ENCODE measurements around the gene PTMS. TPM values are rescaled to one million over a fixed set of nuclear protein-coding genes. Genes with fewer than 3 reads are reported as not detected.

PTMS gene
- total RNA-seq, 1 donor from 2014 or later: 352 TPM

DNA sequence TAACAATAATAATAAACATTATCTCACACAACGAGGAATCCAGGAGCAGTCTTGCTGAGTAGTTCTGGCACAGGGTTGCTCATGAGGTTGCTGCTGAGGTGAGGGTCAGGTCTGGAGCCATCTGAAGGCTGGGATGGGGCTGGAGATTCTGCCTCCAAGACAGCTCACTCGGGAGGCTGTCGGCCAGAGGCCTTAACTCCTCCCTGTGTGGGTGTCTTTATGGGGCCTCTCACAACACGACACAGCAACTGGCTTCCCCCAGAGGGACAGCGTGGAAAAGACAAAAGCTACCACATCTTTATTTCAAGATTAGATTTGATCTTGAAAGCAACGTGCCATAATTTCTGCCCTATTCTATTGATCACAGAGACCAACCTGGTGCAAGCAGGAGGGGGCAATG lies 16.0 kb downstream of the PTMS start:
- DNase-seq (ENCODE audit: low spot score) (no peak), ATAC-seq (no peak)
- intact Hi-C loops (cut with DNase I): no loop called here

DNA sequence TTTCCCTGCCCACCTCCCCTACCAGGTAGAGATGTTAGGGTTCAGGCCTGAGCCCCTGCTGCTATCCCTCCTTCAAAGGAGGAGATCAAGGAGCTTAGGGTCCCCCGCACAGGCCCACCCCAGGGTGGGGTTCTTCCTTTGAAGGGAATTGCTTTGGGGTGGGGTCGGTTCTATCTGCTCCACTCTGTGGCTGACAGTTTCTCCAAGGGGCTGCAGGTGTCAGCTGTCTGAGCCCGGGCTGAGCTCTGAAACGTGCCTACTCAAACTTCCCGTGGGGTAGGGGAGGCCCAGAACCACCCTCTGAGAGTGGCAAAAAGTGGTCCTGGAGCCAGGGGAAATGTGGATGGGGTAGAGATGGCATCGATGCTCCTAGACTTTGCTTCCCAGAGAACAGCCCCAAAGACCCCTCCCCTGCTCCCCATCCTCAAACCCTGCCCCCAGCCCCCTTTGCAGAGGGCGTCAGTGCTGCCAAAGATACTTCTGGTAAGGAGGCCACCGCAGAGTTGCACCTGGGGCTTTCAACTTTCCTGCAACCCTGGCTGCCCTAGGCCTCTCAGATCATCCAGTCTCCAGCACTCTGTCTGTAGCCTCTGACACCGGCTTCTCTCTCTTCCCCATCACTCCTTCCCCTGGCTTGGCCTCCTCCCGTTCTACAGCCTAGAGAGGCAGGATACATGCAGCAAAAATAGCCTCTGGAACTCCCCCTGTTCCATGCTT lies 16.8 kb downstream of the PTMS start:
- DNase-seq (ENCODE audit: low spot score): no peak
- no peak for ATAC-seq
- intact Hi-C loops (cut with DNase I): no loop called here

DNA sequence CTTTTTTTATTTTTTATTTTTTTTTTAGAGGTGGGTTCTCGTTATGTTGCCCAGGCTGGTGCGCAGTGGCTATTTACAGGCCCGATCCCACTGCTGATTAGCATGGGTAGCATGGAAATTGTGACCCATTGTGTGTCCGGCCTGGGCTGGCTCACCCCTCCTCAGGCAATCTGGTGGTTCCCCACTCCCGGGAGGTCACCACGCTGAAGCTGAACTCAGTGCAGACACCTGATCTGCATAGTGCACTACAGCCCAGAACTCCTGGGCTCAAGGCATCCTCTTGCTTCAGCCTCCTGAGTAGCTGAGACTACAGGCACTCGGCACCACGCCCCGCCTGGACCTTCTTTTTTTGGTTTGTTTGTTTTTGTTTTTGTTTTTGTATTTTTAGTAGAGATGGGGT lies 17.7 kb downstream of the PTMS start:
- intact Hi-C loops (cut with DNase I): no loop called here
- DNase-seq (ENCODE audit: low spot score): no peak
- no peak for ATAC-seq

DNA sequence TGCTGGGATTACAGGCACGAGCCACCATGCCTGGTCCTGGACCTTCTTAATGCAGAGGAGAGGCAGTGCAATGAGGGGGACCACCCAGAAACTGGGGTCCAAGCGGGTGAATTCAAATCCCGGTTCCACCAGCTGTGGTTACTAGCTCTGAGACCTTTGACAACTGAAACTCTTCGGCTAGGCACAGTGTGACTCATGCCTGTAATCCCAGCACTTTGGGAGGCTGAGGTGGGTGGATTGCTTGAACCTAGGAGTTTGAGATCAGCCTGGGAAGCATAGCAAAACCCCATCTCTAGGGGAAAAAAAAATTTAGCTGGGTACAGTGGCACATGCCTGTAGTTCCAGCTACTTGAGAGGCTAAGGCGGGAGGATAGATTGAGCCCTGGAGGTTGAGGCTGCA lies 18.1 kb downstream of the PTMS start:
- ATAC-seq (no peak), DNase-seq (ENCODE audit: low spot score) (no peak)
- intact Hi-C loops (cut with DNase I): no loop called here

DNA sequence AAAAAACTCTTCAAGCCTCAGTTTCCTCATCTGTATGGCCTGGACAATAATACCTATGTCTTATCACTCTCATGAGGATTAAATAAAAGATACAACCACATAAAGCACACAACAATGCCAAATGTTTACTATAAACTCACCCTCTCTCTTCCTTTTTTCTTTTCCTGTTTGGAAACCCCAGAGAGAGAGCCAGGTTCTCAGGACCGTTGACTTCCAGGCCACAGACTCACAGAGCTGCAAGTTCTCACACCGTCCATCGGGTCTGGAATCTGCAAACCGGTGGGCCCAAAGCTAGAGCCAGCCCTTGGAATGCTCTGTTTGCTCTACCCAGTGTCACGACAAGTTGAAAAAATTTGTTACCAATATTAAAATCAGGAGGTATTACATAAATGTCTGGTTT lies 18.6 kb downstream of the PTMS start:
- ATAC-seq (no peak), DNase-seq (ENCODE audit: low spot score) (no peak)
- intact Hi-C loops (cut with DNase I): no loop called here

DNA sequence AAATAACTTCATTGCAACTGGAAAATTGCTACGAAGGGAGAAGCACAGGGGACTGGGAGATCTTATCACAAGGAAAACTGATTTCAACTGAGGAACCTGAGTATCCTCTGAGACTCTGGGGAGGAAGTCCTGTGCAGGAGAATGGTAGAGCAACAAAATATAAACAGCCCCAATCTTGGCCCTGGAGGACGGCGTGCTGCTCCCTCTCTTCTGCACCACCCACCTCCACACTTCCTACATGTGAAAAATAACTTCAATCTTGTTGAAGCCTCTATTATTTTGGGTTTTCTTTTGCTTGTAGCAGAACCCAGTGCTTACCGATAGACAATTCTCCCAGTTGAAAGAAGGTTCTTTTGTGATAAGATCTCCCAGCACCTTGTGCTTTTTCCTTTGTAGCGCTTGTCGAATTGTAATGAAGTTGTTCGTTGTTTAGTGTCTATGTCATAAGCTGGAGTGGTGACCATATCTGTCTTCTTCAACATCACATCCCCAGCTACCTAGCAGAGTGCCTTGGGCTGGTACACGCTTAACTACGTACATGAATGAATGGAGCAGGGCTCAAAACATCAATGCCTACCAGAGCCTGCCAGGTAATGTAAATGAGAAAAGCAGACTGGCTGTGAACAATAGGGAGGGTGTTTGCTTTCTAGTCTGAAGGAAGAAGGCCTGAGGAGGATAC lies 20.4 kb downstream of the PTMS start:
- intact Hi-C loops (cut with DNase I): no loop called here
- ATAC-seq: no peak

DNA sequence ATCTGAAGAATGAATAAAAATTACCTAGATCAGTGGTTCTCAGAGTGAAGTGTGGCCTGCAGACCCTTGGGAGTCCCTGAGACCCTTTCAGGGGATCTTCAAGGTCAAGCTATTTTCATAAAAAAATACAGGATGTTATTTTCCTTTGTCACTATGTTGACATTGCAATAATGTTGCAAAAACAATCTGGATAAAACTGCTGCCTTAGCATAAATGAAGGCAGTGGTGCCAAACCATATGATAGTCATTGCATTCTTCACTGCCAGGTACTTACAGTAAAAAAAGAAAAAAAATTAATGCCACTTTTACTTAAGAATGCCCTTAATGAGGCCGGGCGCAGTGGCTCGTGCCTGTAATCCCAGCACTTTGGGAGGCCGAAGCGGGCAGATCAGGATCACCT lies 21.1 kb downstream of the PTMS start:
- intact Hi-C loops (cut with DNase I): no loop called here
- DNase-seq (ENCODE audit: low spot score): no peak
- no peak for ATAC-seq

More for the DNA sequence above, 20.4 kb downstream of the PTMS start:
- DNase-seq (ENCODE audit: low spot score): no peak

DNA sequence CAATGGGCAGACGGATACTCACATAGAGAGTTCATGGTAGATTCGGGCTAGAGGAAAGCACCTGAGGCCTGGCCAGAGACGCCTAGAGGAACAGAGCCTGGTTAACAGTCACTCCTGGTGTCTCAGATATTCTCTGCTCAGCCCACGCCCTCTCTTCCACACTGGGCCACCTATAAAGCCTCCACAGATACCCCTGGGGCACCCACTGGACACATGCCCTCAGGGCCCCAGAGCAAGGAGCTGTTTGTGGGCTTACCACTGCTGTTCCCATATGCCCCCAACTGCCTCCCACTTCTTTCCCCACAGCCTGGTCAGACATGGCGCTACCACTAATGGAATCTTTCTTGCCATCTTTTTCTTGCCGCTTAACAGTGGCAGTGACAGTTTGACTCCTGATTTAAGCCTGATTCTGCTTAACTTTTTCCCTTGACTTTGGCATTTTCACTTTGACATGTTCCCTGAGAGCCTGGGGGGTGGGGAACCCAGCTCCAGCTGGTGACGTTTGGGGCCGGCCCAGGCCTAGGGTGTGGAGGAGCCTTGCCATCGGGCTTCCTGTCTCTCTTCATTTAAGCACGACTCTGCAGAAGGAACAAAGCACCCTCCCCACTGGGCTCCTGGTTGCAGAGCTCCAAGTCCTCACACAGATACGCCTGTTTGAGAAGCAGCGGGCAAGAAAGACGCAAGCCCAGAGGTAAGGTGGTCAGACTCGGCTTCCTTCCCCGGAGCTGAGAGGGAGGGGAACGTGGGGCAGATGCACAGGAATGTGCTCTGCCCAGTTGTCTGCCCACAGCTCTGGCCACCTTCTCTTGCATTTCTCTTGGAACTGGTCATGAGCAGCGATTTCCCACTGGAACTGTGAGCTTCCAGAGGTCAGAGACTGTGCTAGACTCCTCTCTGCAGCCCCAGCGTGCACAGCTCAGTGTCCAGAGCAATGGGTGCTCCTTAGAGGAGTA lies 23.1 kb downstream of the PTMS start, which contains the start of gene CD4:
TSS of gene CD4 (plus strand) at position 557 of the 953 bp plus-strand sequence. CDS start 10,611 bp downstream, outside the sequence.
- intact Hi-C loops (cut with DNase I): no loop called here
- ATAC-seq (peak; percentile 77), DNase-seq (ENCODE audit: low spot score) (no peak)

DNA sequence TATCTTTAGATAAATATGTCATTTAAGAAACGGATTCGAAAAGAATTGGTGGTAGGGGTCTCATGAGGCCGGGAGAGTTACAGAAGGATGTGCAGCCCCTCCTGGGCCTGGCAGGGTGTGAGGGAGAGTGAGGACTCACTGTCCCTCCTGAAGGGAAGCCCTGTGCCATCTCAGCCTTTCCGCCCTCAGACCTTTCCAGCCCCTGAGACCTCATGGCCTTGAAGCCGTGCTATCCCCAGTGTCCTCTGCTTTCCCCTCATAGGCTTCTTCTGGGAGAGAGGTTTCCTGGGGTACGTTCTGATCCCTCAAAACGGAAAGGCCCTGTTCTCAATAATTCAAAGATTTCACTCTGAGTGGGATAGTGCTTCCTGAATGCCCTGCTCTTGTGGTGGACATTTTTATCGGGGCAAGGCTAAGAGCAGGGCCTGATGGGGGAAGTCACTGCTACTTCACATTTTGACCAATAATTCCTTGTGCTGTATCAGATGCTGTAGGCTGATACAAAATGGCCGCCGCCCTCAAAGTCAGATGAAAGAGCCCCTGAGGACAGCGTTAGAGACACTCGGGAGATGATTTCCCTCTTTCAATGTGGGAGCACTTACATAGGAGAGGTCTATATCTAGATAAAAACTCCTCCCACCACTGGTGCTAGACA lies 24.5 kb downstream of the PTMS start:
- DNase-seq (ENCODE audit: low spot score) (no peak), ATAC-seq (no peak)
- intact Hi-C loops (cut with DNase I): no loop called here

DNA sequence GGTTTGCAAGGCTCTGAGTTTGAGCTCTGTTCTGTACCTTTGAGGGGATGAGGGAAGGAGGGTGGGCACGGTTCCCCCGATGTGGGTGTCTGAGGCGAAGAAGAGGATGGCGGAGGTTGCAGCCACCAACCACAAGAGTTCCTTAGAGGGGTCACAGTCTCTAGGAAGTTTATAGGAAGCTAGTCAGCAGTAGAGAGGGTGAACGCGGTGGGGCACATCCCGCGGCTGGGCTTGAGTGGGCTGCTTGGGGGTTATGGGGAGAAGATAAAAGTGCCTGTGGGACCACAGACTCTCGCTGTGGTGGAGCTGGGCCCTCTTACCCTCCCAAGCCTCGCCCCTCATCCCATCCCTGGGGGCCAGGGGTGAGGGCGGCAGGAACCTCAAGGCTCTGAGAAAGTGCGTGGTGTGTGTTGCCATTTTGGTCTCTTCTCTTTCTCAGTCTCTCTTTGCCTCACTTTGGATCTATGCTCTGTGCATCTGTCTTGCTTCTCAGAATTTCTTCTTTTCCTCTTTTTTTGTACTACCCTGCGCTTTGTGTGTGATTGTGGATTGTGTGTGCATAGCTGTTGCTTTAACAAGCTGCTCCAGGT lies 25.9 kb downstream of the PTMS start:
- DNase-seq (ENCODE audit: low spot score) (no peak), ATAC-seq (no peak)
- intact Hi-C loops (cut with DNase I): no loop called here

DNA sequence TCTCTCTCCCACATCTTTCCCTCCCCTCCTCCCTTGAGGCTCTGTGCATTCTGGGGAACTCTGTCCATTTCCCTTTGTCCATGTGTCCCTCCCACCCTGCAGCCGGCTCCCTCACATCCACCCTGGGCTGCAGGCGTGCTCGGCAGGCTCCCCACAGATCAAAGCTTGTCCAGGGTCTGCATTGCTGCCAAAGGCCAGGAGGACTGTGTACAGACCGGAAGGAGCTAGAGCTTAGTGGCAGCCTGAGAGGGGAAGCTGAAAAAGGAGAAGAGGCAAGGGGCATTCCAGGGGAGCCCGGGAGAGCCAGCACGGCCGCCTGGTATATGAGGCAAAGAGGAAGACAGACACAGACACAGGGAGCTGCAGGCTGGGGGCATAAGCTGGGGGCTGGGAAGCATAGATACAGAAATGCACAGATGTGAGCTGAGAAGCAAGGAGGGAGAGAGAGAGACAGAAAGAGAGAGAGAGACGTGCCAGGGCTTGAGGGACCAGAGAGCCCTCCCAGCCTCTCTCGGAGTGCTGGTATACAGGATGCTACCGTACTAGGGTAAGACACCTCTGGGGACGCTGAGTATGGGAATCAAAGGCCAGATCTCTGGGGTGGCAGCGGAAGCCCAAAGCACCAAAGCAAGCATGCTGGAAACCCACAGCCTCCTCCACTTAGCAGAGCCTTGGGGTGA lies 26.5 kb downstream of the PTMS start:
- intact Hi-C loops (cut with DNase I): no loop called here
- DNase-seq (ENCODE audit: low spot score): no peak
- ATAC-seq: peak; percentile 78

DNA sequence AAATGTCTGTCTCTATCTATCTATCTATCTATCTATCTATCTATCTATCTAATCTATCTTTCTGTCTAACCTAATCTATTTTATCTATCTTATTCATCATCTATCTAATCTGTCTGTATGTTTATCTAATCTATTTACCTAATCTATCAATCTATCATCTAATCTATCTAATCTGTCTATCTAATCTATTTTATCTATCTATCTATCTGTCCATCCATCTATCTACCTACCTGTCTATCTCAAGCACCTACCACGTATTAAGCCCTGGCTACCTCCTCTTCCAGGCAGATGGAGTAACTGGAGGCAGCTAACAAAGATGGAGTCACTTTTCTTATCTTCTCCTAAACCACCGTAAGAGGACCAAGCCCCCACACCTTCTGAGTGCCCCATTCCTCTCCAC lies 28.9 kb downstream of the PTMS start:
- intact Hi-C loops (cut with DNase I): no loop called here
- no peak for DNase-seq (ENCODE audit: low spot score)
- ATAC-seq: no peak

DNA sequence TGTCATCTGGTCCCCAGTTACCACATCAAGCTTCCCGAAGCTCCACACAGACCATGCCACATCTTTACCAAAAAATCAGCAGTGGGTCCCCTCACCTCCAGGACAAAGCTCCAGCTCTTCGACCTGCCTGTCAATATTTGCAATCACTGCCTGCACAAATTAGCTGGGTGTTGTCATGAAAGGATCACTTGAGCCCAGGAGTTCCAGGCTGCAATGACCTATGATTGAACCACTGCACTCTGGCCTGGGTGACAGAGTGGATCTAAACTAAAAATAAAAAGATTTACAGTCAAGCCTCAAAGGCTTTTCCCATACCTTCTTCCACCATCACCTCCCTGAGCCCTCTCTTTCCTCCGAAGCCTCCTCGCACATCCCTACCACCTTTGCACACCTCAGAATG lies 30.4 kb downstream of the PTMS start:
- intact Hi-C loops (cut with DNase I): no loop called here
- ATAC-seq: no peak
- DNase-seq (ENCODE audit: low spot score): no peak

DNA sequence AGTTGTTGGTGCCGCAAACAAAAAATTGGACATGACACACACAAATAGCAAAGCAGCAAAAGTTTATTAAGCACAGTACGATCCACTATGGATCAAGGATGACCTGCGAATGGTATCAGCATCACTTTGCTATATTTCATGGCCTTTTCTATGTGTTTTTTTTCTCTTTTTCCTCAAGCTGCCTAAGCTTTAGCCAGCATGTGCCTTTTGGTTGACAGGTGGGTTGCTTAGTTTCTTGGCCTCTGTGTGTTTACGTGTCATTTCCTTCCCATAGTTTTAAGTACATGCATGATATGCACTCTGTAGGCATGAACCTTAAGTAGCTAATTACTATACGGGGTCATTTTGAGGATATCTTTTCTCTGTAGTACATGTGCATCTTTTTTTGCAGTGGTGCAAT lies 33.0 kb downstream of the PTMS start:
- intact Hi-C loops (cut with DNase I): no loop called here
- no peak for DNase-seq (ENCODE audit: low spot score)
- ATAC-seq: no peak

DNA sequence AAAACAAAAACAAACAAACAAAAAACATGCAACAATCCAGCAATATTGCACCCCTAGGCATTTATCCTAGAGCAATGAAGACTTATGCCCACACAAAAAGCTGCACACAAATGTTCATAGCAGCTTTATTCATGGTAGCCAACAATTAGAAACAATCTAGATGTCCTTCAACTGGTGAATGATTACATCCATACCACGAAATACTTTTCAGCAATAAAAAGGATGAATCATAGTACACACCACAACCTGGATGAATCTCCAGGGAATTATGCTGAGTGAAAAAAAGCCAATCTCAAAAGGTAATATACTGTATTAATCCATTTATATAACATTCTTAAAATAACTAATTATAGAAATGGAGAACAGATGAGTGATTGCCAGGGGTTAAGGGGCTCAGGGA lies 41.0 kb downstream of the PTMS start:
- DNase-seq (ENCODE audit: low spot score) (no peak), ATAC-seq (no peak)
- intact Hi-C loops (cut with DNase I): no loop called here

DNA sequence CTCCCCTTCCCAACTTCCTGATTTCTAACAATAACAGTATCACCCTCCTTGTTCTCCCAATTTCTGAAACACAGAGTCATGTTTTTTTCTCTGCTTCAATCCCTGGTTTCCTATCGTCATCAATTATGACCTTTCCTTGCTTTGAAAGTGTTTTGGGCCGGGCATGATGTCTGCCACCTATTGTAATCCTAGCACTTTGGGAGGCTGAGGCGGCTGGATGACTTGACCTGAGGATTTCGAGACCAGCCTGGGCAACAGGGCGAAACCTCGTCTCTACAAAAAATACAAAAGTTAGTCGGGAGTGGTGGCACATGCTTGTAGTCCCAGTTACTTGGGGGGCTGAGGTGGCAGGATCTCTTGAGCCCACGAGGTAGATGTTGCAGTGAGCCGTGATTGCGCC lies 42.9 kb downstream of the PTMS start:
- ATAC-seq: no peak
- intact Hi-C loops (cut with DNase I): no loop called here

DNA sequence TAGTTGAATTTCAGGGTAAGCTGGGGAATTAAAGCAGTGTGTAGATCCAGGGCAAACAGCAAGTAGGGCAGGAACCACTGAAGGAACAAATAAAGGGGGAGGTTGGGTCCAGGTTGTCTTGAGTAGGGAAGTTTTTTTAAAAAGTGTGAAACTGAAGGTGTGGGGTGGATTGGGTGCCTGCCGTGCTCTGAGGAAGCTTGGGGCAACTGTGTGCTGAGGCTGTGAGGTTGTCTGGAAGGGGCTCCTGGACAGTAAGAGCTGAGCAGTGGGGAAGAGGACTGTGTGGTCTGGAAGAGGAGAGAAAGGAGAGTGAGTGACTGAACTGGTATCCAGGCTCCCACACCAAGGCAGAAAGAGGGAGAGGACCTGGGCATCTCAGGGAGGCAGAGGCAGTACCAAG lies 44.6 kb downstream of the PTMS start:
- intact Hi-C loops (cut with DNase I): no loop called here
- ATAC-seq: no peak

More for the DNA sequence above, 42.9 kb downstream of the PTMS start:
- no peak for DNase-seq (ENCODE audit: low spot score)

DNA sequence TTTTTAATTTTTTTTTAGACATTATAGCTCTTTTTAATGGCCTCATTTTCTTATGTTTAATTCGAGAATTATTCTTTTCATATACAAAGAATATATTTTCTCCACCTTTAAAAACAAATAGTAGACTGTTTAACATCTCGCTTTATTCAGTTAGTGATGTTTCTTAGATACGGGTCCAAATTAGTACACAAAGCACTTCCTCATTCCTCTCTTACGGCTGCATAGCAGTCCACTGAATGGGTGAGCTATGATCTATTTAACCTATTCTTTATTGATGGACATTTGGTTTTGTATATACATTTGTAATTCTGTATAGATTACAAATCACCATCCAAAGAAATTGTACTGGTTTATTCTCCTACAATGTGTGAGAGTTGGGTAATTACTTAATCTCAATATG lies 47.2 kb downstream of the PTMS start:
- no peak for ATAC-seq
- intact Hi-C loops (cut with DNase I): no loop called here
- no peak for DNase-seq (ENCODE audit: low spot score)

More for the DNA sequence above, 44.6 kb downstream of the PTMS start:
- no peak for DNase-seq (ENCODE audit: low spot score)
